ENCODE results near the gene IQCN. TPM values are rescaled to one million over a fixed set of nuclear protein-coding genes. Genes with fewer than 3 reads are reported as not detected.

IQCN gene
- total and polyA plus RNA-seq, 2 experiments from 2014 or later, result 0.35 TPM; not detected in 1

DNA sequence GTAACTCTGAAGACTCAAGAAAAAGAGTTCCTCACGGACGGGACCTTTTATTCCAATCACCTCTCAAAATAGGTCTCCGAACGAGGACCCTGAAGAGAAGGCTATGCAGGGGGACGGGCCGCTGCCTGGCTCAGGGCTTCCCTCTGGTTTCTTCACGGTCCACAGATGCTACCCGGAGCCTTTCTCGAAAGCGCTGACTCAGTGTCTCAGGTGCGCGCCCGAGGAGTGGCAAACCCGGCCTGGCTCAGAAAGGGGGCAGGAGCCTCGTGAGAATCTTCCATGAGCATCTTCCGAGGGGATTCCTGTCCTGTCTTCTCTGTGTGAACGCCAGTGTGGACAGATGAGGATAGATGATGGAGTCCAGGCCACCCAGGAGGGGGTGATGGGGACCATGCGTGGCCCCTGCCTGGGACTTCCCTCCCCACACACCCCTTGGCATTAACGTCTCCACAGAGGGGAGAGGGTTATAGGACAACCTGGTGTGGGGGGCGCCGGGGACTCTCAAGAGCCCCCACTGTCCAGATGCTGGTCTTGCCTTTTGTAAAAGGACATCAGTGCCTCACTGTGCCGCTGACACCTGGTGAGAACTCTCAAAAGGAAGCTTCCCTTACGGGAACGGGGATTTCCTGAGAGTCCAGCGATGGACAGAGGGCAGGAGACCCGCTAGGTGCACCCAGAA lies 32.1 kb upstream of the IQCN start:
- H3K4me3 Mint-ChIP-seq, result no peak overlapping the region; the same call in 2 of the 3 replicates
- no peaks in the 10 kb centered on the region for H3K9me2 ChIP-seq (ENCODE audit: insufficient read depth)
- peaks cover 32% of the 10 kb centered on the region for H3K4me1 Mint-ChIP-seq
- DNase-seq (ENCODE audit: low spot score) (no peak), ATAC-seq (no peak)
- H3K4me3 ChIP-seq, result no peak overlapping the region
- H3K36me3 ChIP-seq (ENCODE audit: insufficient read depth), result peaks cover 3% of the 10 kb centered on the region; the same call in 1 of the 2 replicates
- 0 out of 2 replicates have a peak overlapping the region, but pooled peaks have one; percentile 55 for H3K27ac ChIP-seq (ENCODE audit: low read depth)
- H3K27ac Mint-ChIP-seq, result peak overlapping the region; percentile 80
- peaks cover 27% of the 10 kb centered on the region for H3K36me3 Mint-ChIP-seq (ENCODE audit: low read depth)
- H2AFZ ChIP-seq, result no peak overlapping the region
- H3K27me3 ChIP-seq (ENCODE audit: insufficient read depth), result no peaks in the 10 kb centered on the region
- H3F3A ChIP-seq (replicated peaks; ENCODE audit: low read depth), result peaks cover 42% of the 10 kb centered on the region
- no peaks in the 10 kb centered on the region for H4K20me1 ChIP-seq (replicated peaks; ENCODE audit: insufficient read depth)
- peaks cover 30% of the 10 kb centered on the region for H3K4me1 ChIP-seq (ENCODE audit: insufficient read depth)
- TF ChIP-seq CREB1 (CRISPR knock-in tag; IDR thresholded peaks at IDR 0.05; ENCODE audit: low read depth) (no peak), EZH2phosphoT487 (IDR thresholded peaks at IDR 0.05; ENCODE audit: unreplicated experiment) (no peak), STAT1 (IDR thresholded peaks at IDR 0.05; ENCODE audit: unreplicated experiment) (no peak), ZNF462 (CRISPR knock-in tag; IDR thresholded peaks at IDR 0.05) (no peak), JUNB (IDR thresholded peaks at IDR 0.05; ENCODE audit: unreplicated experiment) (no peak), EZH2 (IDR thresholded peaks at IDR 0.05; ENCODE audit: low read depth, unreplicated experiment) (no peak), CTCF (conservative IDR thresholded peaks at IDR 0.05; ENCODE audit: low read depth in 2 of 2) (no peak), ETS1 (IDR thresholded peaks at IDR 0.05) (no peak), ZNF331 (CRISPR knock-in tag; IDR thresholded peaks at IDR 0.05; ENCODE audit: low read depth) (no peak), NANOG (IDR thresholded peaks at IDR 0.05; ENCODE audit: borderline replicate concordance) (no peak), ZNF114 (CRISPR knock-in tag; IDR thresholded peaks at IDR 0.05) (no peak), POLR2AphosphoS5 (IDR thresholded peaks at IDR 0.05; ENCODE audit: low read depth) (no peak)
- TF ChIP-seq, protein P1, sequence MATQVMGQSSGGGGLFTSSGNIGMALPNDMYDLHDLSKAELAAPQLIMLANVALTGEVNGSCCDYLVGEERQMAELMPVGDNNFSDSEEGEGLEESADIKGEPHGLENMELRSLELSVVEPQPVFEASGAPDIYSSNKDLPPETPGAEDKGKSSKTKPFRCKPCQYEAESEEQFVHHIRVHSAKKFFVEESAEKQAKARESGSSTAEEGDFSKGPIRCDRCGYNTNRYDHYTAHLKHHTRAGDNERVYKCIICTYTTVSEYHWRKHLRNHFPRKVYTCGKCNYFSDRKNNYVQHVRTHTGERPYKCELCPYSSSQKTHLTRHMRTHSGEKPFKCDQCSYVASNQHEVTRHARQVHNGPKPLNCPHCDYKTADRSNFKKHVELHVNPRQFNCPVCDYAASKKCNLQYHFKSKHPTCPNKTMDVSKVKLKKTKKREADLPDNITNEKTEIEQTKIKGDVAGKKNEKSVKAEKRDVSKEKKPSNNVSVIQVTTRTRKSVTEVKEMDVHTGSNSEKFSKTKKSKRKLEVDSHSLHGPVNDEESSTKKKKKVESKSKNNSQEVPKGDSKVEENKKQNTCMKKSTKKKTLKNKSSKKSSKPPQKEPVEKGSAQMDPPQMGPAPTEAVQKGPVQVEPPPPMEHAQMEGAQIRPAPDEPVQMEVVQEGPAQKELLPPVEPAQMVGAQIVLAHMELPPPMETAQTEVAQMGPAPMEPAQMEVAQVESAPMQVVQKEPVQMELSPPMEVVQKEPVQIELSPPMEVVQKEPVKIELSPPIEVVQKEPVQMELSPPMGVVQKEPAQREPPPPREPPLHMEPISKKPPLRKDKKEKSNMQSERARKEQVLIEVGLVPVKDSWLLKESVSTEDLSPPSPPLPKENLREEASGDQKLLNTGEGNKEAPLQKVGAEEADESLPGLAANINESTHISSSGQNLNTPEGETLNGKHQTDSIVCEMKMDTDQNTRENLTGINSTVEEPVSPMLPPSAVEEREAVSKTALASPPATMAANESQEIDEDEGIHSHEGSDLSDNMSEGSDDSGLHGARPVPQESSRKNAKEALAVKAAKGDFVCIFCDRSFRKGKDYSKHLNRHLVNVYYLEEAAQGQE (IDR thresholded peaks at IDR 0.05; ENCODE audit: unreplicated experiment), result no peak
- H3K79me2 ChIP-seq (replicated peaks; ENCODE audit: insufficient read depth), result no peaks in the 10 kb centered on the region
- peaks cover 18% of the 10 kb centered on the region for H3K27me3 Mint-ChIP-seq (ENCODE audit: insufficient read depth, low read depth, poor library complexity)
- no peaks in the 10 kb centered on the region for H3K9me3 Mint-ChIP-seq
- H3K4me2 ChIP-seq, result no peak overlapping the region
